Lung (tissue), 12 donors: ENCODE data around the gene FEN1. TPM values are rescaled to one million over a fixed set of nuclear protein-coding genes. Genes with fewer than 3 reads are reported as not detected.

Experiments used
- ATAC-seq: fragments of 200-7000 bp; cut with Tn5 transposase; one replicate; pipeline ENCODE4 v1.9.1; 2020; ENCODE audit warnings: moderate number of reproducible peaks; ENCODE audit not compliant: insufficient read depth, low FRiP score
- DNase-seq, 3 donors: peaks; one replicate each; pipeline ENCODE4 v3.0.0-alpha.2; 2013 to 2017
- H3K27ac ChIP-seq, 2 donors: one replicate each; pipeline ENCODE4 v1.5.1; 2013; ENCODE audit warnings: mild to moderate bottlenecking in 2 of 2, moderate library complexity in 2 of 2, control low read depth in 1 of 2, inconsistent platforms in 1 of 2, low read depth in 1 of 2, low read length in 1 of 2
- H3K27me3 ChIP-seq, 3 donors: one replicate each; pipeline ENCODE4 v1.5.1; 2013; ENCODE audit warnings: low read length in 2 of 3; ENCODE audit not compliant: control insufficient read depth in 3 of 3, insufficient read depth in 3 of 3
- H3K36me3 ChIP-seq, 4 donors: one replicate each; pipeline ENCODE4 v1.5.1; 2013; ENCODE audit warnings: low read length in 4 of 4, mild to moderate bottlenecking in 1 of 4, moderate library complexity in 1 of 4; ENCODE audit not compliant: control insufficient read depth in 4 of 4, insufficient read depth in 4 of 4
- H3K4me1 ChIP-seq, 5 donors: one replicate each; pipeline ENCODE4 v1.5.1; 2013; ENCODE audit warnings: low read length in 5 of 5, mild to moderate bottlenecking in 2 of 5, moderate library complexity in 1 of 5; ENCODE audit not compliant: control insufficient read depth in 5 of 5, insufficient read depth in 5 of 5
- H3K4me3 ChIP-seq: one replicate; pipeline ENCODE4 v1.5.1; 2013; ENCODE audit warnings: mild to moderate bottlenecking, control low read depth, moderate library complexity
- H3K9ac ChIP-seq, 2 donors: one replicate each; pipeline ENCODE4 v1.5.1; 2013; ENCODE audit warnings: low read length in 2 of 2, control low read depth in 1 of 2; ENCODE audit not compliant: insufficient read depth in 1 of 2
- H3K9me3 ChIP-seq, 4 donors: one replicate each; pipeline ENCODE4 v1.5.1; 2013; ENCODE audit warnings: low read length in 3 of 4, mild to moderate bottlenecking in 1 of 4, moderate library complexity in 1 of 4; ENCODE audit not compliant: control insufficient read depth in 4 of 4, insufficient read depth in 3 of 4
- CTCF ChIP-seq: IDR thresholded peaks from 2 replicates; pipeline ENCODE4 v1.5.1; 2012; ENCODE audit warnings: mild to moderate bottlenecking; ENCODE audit errors: control extremely low read depth, extremely low read depth
- WGBS, 2 donors: extraction: QIAGEN DNeasy Blood & Tissue Kit; methylation state at CpG; one replicate each; pipeline ENCODE4 v1.1.7; 2013; 5-methylcytosine and 5-hydroxymethylcytosine counted together
- polyA plus RNA-seq, 2 donors: library from polyadenylated mRNA; stranded (reverse); fragments of 200-250 nt; gene quantifications; one replicate each; pipeline ENCODE4 v1.2.1, GENCODE V29; 2013
- total RNA-seq, 2 donors: library from RNA; depleted of rRNA in 1 of 2; stranded (reverse); fragments of >200 nt in 1 of 2; gene quantifications; one replicate each; pipeline ENCODE4 v1.2.1, GENCODE V29; 2014 to 2021
- donor health status: control.
- donor health status: control.
- donor health status: Bipolar disorder and iron deficiency.
- donor health status: healthy.
- donor health status: DM: yes; HTN: yes; CAD: no.

The FEN1 gene
- total and polyA plus RNA-seq, 4 donors: 6.4 to 13.2 (median 10.2) TPM

GRCh38 chr11:61834278-61835048 lies 41.8 kb downstream of the FEN1 start:
- DNase-seq: peak; percentile 79 to 85 (median 79)
- H3K4me1 ChIP-seq: peaks cover 0 to 20% (median 12%) of the 10 kb centered on the region in 5 donors
- no peak overlapping the region for H3K9ac ChIP-seq

DNA sequence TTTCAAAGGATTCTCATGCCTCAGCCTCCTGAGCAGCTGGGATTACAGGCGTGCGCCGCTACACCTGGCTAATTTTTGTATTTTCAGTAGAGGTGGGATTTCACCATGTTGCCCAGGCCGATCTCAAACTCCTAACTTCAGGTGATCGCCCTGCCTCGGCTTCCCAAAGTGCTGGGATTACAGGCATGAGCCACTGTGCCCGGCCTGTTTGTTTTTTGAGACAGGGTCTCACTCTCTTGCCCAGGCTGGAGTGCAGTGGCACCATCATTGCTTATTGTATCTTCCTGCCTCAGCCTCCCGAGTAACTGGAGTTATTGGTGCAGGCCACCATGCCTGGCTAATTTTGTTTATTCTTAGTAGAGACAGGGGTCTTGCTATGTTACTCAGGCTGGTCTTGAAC lies 43.5 kb downstream of the FEN1 start:
- H3K9me3 ChIP-seq: peaks cover 0 to 2% (median 0%) of the 10 kb centered on the region in 4 donors
- H3K27me3 ChIP-seq: no peaks in the 10 kb centered on the region

More at GRCh38 chr11:61834278-61835048, 41.8 kb downstream of the FEN1 start:
- peak; percentile 75 for ATAC-seq
- no peak for TF ChIP-seq CTCF
- H3K9me3 ChIP-seq: no peaks in the 10 kb centered on the region
- H3K4me3 ChIP-seq: no peak overlapping the region
- H3K27me3 ChIP-seq: no peaks in the 10 kb centered on the region
- WGBS, 2 donors: 28 to 44% methylated on average over 12 of the region's 12 CpGs
- peak overlapping the region; percentile 56 to 83 for H3K27ac ChIP-seq
- H3K36me3 ChIP-seq: no peaks in the 10 kb centered on the region

GRCh38 chr11:61837411-61838005 lies 44.8 kb downstream of the FEN1 start:
- WGBS, 2 donors: 95 to 96% methylated on average over 15 of the region's 15 CpGs

More for the DNA sequence above, 43.5 kb downstream of the FEN1 start:
- TF ChIP-seq CTCF: no peak
- DNase-seq: no peak
- Histone ChIP-seq H3K36me3 (peaks cover 0 to 8% (median 5%) of the 10 kb centered on the region in 4 donors), H3K27ac (no peak overlapping the region), H3K4me1 (peaks cover 0 to 8% (median 4%) of the 10 kb centered on the region in 5 donors), H3K9ac (no peak overlapping the region), H3K4me3 (no peak overlapping the region)
- no peak for ATAC-seq
- 96 to 98% methylated on average over 8 of the region's 8 CpGs for WGBS, 2 donors

More at GRCh38 chr11:61837411-61838005, 44.8 kb downstream of the FEN1 start:
- H3K27ac ChIP-seq: no peak overlapping the region
- H3K9ac ChIP-seq: no peak overlapping the region
- DNase-seq (no peak), ATAC-seq (no peak)
- H3K27me3 ChIP-seq: no peaks in the 10 kb centered on the region
- no peak overlapping the region for H3K4me3 ChIP-seq
- peaks cover 0 to 2% (median 0%) of the 10 kb centered on the region in 4 donors for H3K9me3 ChIP-seq
- peaks cover 0 to 14% (median 9%) of the 10 kb centered on the region in 4 donors for H3K36me3 ChIP-seq
- peaks cover 0 to 6% (median 4%) of the 10 kb centered on the region in 5 donors for H3K4me1 ChIP-seq
- TF ChIP-seq CTCF: no peak
